ELF-1 (cell line): Measurements from ENCODE around the gene MIA3.
"Not testable (repeated sequence)": the region's sequence is repeated elsewhere in the genome, so short reads cannot be mapped to it uniquely, and the experiment has no call there.

Experiments
- DNase-seq: peaks from one replicate; pipeline ENCODE4 v3.0.0-alpha.2; 2016; ENCODE audit warnings: low read depth, low spot score

MIA3 gene, protein sequence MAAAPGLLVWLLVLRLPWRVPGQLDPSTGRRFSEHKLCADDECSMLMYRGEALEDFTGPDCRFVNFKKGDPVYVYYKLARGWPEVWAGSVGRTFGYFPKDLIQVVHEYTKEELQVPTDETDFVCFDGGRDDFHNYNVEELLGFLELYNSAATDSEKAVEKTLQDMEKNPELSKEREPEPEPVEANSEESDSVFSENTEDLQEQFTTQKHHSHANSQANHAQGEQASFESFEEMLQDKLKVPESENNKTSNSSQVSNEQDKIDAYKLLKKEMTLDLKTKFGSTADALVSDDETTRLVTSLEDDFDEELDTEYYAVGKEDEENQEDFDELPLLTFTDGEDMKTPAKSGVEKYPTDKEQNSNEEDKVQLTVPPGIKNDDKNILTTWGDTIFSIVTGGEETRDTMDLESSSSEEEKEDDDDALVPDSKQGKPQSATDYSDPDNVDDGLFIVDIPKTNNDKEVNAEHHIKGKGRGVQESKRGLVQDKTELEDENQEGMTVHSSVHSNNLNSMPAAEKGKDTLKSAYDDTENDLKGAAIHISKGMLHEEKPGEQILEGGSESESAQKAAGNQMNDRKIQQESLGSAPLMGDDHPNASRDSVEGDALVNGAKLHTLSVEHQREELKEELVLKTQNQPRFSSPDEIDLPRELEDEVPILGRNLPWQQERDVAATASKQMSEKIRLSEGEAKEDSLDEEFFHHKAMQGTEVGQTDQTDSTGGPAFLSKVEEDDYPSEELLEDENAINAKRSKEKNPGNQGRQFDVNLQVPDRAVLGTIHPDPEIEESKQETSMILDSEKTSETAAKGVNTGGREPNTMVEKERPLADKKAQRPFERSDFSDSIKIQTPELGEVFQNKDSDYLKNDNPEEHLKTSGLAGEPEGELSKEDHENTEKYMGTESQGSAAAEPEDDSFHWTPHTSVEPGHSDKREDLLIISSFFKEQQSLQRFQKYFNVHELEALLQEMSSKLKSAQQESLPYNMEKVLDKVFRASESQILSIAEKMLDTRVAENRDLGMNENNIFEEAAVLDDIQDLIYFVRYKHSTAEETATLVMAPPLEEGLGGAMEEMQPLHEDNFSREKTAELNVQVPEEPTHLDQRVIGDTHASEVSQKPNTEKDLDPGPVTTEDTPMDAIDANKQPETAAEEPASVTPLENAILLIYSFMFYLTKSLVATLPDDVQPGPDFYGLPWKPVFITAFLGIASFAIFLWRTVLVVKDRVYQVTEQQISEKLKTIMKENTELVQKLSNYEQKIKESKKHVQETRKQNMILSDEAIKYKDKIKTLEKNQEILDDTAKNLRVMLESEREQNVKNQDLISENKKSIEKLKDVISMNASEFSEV (N-terminal part only)

DNA sequence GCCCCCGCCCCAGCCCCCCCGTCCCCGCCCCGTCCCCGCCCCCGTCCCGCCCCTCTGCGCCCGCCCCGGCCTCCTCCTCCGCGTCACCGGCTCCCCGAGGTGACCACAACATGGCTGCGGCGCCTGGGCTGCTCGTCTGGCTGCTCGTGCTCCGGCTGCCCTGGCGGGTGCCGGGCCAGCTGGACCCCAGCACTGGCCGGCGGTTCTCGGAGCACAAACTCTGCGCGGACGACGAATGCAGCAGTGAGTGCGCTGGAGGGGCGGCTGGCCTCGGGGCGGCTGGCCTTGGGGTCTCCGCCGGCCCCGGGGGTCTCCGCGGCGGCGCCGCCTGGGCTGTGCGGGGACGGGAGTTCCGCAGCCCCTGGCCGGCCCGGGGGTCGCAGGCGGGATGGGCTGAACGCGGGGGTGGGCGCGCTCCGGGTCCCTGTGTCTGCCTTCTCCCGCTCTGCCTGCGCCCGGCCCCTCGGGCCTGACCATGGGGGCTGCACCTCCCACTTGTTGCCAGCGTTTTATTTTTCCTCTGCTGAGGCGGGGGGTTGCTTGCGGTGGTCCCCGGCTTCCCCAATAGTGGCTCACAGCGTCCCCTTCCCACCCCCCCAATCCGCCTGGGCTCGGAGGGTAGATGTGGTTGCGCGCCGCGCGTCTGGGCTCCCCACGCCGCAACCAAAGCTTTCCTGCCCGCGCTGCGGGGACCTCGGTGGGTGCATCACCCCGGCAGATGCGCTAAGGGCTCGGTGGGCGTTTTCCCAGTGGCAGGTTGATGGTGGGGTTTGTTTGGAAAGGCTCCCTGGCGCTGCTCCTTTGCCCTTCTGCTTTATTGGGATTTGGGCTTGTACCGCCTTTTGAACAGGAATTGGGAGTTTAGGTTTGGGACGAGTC, at the start of gene MIA3:
TSS of gene MIA3 (plus strand) at position 97 of the 879 bp plus-strand sequence. CDS start at position 111, 14 bp downstream.
- DNase-seq: peak; percentile 37

DNA sequence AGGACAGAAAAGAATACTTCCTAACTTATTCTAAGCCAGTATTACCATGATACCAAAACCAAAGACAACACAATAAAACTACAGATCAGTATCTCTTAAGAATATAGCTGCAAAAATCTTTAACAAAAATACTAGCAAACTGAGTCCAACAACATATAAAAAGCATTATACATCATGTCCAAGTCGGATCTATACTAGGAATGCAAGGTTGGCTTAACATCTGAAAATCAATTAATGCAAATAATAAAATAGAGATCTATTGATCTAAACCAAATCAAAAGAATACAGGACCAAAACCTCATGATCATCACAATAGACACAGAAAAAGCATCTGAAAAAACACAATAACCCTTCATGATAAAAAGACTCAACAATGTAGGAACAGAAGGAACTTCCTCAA, 47.1 kb upstream of the MIA3 start:
- DNase-seq: no peak

DNA sequence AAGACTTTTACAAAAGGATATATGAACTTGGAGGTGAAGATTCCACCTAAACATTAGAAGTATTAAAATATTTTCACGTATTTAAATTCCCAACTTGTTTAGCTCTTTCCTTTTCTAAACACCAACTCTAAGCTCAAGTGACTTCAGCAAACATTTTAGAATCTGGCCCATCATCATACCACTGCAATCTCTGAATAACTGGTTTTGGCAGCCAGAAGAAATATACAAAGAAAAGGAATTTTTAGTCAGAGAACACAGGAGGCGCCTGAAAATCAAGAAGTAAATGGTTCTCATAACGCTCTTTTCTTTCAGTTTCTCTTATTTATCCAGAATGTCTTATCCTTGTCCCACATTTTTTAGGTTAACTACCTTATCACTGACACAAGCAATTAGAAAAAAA, 38.6 kb upstream of the MIA3 start:
- DNase-seq: no peak

DNA sequence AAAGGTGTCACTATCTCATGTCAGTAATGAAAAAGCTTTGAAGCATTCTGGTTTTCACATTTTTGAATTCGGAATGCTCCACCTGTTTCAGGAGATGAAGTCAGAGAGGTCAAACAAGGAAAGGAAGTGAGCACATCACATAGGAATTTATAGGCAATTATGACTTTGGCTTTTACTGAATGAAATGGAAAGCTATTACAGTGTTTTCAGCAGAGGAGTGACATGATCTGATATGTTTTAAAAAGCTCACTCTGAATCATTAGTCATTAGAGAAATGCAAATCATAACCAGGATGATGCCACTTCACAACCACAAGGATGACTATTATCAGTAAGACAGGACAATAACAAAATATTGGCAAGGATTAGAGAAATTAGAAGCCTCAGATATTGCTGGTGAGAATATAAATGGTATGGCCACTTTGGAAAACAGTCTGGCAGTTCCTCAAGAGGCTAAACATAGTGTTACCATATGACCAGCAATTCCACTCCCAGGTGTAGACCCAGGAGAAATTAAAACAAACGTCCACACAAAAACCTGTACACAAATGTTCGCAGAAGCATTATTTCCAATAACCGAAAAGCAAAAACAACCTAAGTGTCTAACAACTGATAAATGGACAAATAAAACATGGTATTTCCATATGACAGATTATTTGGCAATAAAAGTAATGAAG, 35.7 kb upstream of the MIA3 start:
- DNase-seq: no peak

DNA sequence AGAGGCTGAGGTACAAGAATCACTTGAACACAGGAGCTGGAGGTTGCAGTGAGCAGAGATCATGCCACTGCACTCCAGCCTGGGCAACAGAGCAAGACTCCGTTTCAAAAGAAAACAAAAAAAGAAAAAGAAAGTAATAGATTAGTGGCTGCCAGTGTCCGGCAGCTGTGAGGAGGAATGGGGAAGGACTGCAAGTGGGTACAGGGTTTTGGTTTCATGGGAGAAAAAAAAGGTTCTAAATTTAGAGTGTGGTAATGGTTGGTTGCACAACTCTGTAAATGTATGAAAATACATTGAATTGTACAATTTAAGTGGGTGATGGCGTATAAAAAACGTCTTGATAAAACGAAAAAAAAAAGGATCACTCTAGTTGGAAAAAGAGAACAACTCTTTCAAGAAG, 34.8 kb upstream of the MIA3 start:
- no peak for DNase-seq

DNA sequence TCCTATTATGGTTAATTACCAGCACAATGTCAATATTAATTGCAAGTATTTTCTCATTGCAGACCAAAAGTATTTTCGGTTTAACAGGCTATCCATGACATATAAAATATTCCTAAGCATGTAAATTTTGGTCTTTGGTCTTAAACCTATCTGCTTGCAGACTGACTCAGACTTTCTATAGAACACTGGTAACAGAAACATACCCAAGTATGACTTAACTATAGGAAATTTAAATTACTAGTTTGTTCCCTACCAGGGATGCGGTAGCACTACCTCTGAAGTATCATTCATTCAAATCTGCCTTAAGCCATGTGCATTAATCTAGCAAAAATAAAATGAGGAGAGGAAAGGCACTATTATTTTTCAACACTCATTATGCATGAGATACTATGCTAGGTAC, 31.1 kb upstream of the MIA3 start:
- DNase-seq: no peak

DNA sequence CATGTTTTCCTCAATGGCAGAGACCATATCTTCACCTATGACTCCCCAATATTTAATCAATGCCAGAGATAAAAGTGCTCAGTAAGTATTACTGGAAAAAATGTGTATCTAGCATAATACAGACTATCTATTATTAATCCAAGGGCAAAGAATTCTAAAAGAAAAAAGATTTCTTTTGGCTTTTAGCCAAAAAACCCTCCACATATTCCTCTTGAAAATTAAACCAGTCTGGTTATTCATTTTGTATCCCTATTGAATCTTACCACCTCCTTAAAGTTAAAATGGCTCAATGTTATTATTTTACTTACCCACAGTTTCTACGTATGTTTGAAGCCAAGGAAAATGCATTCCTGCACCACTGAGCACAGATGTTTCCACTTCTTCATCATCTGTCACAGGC, 29.8 kb upstream of the MIA3 start:
- no peak for DNase-seq

DNA sequence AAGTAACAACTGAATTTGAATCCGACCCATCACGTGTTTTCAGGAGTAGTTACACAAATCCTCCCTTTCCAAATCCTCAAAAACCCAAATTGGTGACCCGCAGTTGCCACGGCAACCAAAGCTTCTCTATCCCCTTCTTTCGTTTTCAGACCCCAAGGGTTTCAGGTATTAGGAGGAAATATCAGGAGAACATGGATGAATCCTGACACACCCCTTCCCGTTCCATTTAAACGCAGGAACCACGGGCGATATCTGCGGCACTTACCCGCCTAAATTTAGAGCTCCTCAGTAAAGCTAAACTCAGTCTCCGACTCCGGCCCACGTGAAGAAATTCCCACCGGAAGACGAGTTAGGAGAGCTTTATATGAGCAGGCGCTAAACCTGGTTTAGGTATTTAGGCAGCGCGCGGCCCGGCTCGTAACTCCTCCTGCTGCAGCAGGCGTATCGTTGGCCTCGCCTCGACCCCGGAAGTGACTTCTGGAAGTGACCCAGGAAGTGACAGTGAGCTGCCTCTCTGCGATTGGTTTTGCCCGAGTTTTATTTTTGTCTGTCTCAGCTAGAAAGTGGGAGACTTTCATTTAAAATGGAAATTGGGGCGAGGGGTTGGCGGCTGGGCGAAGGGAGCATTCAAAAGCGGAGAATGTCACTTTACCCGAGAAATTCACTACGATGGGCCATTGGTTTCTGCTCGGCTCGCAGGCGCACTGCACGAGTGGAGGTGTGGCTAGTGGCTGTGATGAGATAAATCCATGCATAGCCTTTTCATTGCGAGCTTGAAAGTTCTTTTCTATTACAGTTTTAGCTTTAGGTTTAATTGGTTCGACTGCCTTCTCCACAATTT, 28.2 kb upstream of the MIA3 start, which contains the start of gene TAF1A:
TSS of gene TAF1A (minus strand) at position 472 of the 841 bp plus-strand sequence.
- peak; percentile 90 for DNase-seq

DNA sequence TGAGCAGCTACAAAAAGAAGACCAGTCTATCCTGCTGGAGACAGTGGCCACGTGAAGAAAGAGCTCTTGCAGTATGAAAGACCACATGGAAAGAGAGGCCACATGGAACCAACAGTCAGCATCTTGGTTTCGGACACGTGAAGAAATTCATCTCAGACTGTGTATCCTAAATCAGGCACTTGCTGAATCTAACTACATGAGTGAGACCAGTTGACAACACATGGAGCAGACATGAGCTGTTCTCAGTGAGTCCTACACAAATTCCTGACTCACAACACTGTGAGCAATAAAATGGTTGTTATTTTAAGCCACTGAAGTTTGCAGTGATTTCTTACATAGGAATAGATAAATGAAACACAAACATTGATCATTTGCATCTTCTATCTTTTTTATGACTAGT, 25.7 kb upstream of the MIA3 start:
- DNase-seq: no peak

DNA sequence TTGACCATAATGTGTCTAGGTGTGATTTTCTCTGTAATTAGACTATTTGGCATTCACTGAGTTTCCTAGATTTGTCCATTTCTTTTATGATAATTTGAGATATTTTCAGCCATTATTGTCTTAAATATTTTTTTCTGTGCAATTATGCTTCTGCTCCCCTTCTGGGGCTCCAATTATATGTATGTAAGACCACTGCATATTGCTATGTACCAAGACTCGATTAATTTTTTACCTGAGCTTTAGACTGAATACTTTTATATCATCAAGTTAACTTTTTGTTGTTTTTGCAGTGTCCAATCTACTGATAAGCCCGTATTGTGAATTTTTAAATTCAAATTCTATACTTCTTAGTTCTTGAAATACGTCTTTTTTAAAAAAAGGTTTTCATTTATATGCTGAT, 23.1 kb upstream of the MIA3 start:
- no peak for DNase-seq

DNA sequence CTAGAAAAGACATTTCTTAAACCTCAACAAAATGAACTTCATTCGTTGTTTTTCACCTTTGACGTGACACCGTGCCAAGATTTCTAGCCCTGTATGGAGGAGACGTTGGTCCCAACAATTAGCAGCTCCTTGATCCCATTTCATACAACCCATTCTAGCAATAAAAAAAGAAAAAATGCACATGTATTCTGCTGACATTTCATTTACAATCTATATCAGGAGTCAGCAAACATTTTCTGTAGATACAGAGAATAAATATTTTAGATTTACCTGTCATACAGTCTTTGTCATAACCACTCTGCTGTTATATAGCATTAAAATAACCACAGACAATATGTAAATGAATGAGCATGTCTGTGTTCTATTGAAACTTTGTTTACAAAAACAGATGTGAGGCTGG, 21.2 kb upstream of the MIA3 start:
- DNase-seq: no peak

DNA sequence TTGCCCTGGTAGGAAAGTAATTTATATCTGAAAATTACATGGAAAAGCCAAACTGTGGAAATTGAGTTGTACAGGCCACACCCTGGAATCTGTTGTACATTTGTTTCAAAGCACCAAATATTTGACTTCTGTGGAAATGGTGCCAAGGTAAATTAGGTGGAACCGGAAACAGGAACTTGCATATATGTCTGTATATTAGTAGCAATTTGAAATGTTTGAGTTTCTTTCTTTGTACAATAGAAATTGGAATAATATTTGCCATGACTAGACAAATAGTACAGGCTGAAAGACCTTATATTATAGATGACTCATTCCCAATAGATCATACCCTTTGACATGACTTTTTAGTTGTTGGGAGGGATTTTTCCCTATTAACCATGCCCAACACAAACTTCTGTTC, 17.6 kb upstream of the MIA3 start:
- DNase-seq: no peak

DNA sequence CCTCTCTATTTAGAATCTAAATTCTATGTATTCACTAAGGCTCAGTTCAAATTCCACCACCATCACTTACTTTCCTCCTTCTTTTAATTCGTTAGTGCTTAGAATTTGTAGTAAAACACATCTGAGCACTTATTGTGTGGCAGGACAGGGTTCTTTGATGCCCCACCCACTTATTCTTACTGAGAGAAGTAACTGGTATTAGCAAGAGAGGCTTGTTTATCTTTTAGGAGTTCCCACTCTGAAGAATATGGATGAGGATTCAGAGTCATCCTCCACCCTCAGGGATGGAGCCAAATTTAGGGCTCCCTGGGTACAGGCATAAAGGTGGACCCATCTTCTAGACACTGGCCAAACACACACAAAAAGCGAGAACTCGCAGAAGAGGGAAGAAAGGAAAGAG, 16.6 kb upstream of the MIA3 start:
- no peak for DNase-seq

DNA sequence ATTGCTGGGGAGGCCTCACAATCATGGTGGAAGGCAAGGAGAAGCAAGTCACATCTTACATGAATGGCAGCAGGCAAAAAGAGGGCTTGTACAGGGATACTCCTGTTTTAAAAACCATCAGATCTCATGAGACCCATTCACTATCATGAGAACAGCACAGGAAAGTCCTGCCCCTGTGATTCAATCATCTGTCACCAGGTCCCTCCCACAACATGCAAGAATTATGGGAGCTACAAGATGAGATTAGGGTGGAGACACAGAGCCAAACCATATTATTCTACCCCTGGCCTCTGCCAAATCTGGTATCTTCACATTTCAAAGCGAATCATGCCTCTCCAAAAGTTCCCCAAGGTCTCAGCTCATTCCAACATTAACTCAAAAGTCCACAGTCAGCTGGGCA, 11.1 kb upstream of the MIA3 start:
- DNase-seq: no peak

DNA sequence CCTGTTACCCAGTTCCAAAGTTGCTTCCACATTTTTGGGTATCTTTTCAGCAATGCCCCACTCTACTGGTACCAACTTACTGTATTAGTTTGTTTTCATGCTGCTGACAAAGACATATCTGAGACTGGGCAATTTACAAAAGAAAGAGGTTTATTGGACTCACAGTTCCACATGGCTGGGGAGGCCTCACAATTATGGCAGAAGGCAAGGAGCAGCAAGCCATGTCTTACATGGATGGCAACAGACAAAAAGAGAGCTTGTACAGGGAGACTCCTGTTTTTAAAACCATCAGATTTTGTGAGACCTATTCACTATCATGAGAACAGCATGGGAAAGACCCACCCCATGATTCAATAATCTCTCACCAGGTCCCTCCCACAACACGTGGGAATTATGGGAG, 8.8 kb upstream of the MIA3 start:
- not testable (repeated sequence) for DNase-seq

DNA sequence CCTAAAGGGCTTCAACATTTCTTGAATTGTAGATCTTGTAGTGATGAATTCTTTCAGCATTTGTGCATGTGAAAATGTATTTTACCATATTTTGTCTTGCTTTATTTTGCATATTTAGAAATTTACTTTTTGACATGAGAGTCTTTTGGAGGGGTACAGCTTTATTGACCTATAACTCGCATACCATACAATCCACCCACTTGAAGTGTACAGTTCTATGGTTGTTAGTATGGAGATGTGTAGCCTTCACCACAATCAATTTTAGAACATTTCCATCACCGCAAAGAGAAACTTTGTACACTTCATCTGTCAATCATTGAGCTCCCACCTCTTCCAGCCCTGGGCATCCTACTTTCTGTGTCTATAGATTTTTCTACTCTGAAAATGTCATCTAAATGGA, 7.2 kb upstream of the MIA3 start:
- no peak for DNase-seq

DNA sequence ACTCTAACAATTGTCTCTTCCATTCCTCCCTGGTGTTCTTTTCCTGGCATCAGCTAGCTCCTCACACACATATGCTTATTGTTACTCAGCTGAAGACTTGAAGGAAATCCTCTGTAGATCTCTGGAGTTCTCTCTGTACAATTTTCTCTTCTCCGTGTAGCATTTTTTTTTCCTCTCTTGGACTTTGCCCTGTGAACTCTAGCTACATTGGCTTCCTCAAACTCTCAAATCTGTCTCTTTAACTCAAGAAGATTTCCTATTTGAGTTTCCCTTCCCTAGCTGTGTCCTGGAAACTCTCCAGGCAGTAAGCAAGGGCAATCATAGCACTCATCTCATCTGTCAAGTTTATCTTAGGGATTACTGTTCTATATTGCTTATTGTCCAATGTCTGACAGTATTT, 4.3 kb upstream of the MIA3 start:
- DNase-seq: no peak

DNA sequence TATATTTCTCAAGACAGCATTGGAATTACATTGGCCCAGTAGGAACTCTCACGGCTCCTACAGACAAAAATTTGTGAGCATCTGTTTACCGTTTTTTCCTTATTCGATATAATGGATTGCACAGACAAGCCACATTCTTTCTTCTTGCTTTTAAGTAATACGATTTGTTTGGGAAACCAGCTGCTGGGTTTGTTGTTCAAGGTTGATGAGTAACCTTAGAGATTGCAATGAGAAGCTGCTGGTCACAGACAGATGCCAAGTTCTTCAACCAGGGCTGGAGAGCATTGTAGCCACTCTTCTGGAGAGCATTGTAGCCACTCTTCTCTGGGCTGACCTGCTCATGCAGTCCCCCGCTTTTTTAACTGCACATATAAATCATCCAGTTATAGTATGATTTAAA, 1.4 kb upstream of the MIA3 start:
- no peak for DNase-seq

DNA sequence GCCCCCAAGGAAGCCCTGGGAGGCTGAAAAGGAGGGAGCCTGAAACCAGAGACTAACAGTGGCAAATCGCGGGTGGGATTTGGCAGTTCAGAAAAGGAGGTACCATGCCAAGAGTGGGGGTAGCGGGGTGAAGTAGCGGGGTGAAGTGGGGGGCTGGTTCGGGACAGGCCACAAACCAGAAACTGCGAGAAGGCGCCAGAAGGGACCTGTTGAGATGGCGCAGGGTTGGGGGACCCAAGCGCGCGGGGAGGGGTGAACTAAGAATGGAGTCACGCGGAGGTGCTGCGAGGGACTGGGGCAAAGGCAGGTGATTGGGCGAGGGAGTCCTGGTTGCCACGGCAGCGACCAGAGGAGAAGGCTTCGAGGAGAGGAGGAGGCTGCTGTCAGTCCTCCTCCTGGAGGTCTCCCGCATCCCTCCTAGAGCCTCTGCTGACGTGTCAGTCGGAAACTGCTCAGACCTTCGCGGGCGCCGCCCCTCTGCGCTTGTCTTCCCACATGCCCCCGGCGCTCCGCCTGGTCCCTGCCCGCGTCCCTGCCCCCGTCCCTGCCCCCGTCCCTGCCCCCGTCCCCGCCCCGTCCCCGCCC, 438 bp upstream of the MIA3 start:
- DNase-seq: peak; percentile 97
